ENCODE measurements around the gene RBM3. TPM values are rescaled to one million over a fixed set of nuclear protein-coding genes. Genes with fewer than 3 reads are reported as not detected.
"Not testable (repeated sequence)": the region's sequence is repeated elsewhere in the genome, so short reads cannot be mapped to it uniquely, and the experiment has no call there.

Gene RBM3
- total RNA-seq = 264 and 285 TPM in 2 replicates

GRCh38 chrX:48574270-48575266, at the start of gene RBM3:
Gene RBM3, plus strand, starts transcription at chrX:48574484. Its CDS starts 697 bp downstream, at chrX:48575181.
- H3K27me3 ChIP-seq (ENCODE audit: control insufficient read depth, insufficient read depth, low read length) = no peaks in the 10 kb centered on the region
- peak; percentile 61 for DNase-seq (ENCODE audit: low read depth)
- H3K36me3 ChIP-seq (ENCODE audit: control insufficient read depth, insufficient read depth, low read length) = no peaks in the 10 kb centered on the region
- peak; percentile 23 for TF ChIP-seq CTCF (IDR thresholded peaks at IDR 0.05; ENCODE audit: insufficient read depth, low read length, poor library complexity, severe bottlenecking)
- H3K4me3 ChIP-seq (ENCODE audit: low read depth, low read length) = peak within 1 kb of the TSS; percentile 67

- not testable (repeated sequence) for H3K36me3 ChIP-seq (ENCODE audit: control insufficient read depth, insufficient read depth, low read length); DNase-seq (ENCODE audit: low read depth); H3K4me3 ChIP-seq (ENCODE audit: low read depth, low read length); H3K27me3 ChIP-seq (ENCODE audit: control insufficient read depth, insufficient read depth, low read length)
Observed at GRCh38 chrX:48525853-48526252, 48.4 kb upstream of the RBM3 start.

GRCh38 chrX:48530736-48531135, 43.5 kb upstream of the RBM3 start:
- TF ChIP-seq CTCF (IDR thresholded peaks at IDR 0.05; ENCODE audit: insufficient read depth, low read length, poor library complexity, severe bottlenecking) = no peak
- Histone ChIP-seq H3K4me3 (ENCODE audit: low read depth, low read length) (no peak overlapping the region), H3K36me3 (ENCODE audit: control insufficient read depth, insufficient read depth, low read length) (no peaks in the 10 kb centered on the region), H3K27me3 (ENCODE audit: control insufficient read depth, insufficient read depth, low read length) (no peaks in the 10 kb centered on the region)
- no peak for DNase-seq (ENCODE audit: low read depth)

GRCh38 chrX:48531358-48531959, 42.8 kb upstream of the RBM3 start:
- H3K36me3 ChIP-seq (ENCODE audit: control insufficient read depth, insufficient read depth, low read length) = no peaks in the 10 kb centered on the region
- peak; percentile 41 for DNase-seq (ENCODE audit: low read depth)
- TF ChIP-seq CTCF (IDR thresholded peaks at IDR 0.05; ENCODE audit: insufficient read depth, low read length, poor library complexity, severe bottlenecking) = no peak
- no peak overlapping the region for H3K4me3 ChIP-seq (ENCODE audit: low read depth, low read length)
- no peaks in the 10 kb centered on the region for H3K27me3 ChIP-seq (ENCODE audit: control insufficient read depth, insufficient read depth, low read length)

- TF ChIP-seq CTCF (IDR thresholded peaks at IDR 0.05; ENCODE audit: insufficient read depth, low read length, poor library complexity, severe bottlenecking) = no peak
- no peaks in the 10 kb centered on the region for H3K27me3 ChIP-seq (ENCODE audit: control insufficient read depth, insufficient read depth, low read length)
- no peaks in the 10 kb centered on the region for H3K36me3 ChIP-seq (ENCODE audit: control insufficient read depth, insufficient read depth, low read length)
- no peak overlapping the region for H3K4me3 ChIP-seq (ENCODE audit: low read depth, low read length)
- DNase-seq (ENCODE audit: low read depth) = no peak
Observed at GRCh38 chrX:48532161-48532560, 42.1 kb upstream of the RBM3 start.

GRCh38 chrX:48533165-48533564, 41.1 kb upstream of the RBM3 start:
- Histone ChIP-seq H3K36me3 (ENCODE audit: control insufficient read depth, insufficient read depth, low read length) (no peaks in the 10 kb centered on the region), H3K27me3 (ENCODE audit: control insufficient read depth, insufficient read depth, low read length) (no peaks in the 10 kb centered on the region), H3K4me3 (ENCODE audit: low read depth, low read length) (no peak overlapping the region)
- TF ChIP-seq CTCF (IDR thresholded peaks at IDR 0.05; ENCODE audit: insufficient read depth, low read length, poor library complexity, severe bottlenecking) = no peak
- no peak for DNase-seq (ENCODE audit: low read depth)
